SK-N-SH (cell line): ENCODE results near the gene ABHD12. TPM values are rescaled to one million over a fixed set of nuclear protein-coding genes. Genes with fewer than 3 reads are reported as not detected.

Experiments
- CTCF ChIA-PET: fragments of 300-600, 350-600 bp; formaldehyde crosslinking; extraction: SDS; loops from one replicate; lab custom pipeline; 2021; lab: Yijun Ruan, JAX
- POLR2A ChIA-PET: fragments of 350-600 bp; sonication (Branson Sonifier 250); formaldehyde crosslinking; extraction: SDS; loops from one replicate; lab custom pipeline; 2020; ENCODE audit warnings: antibody characterized with exemption, inconsistent platforms; lab: Yijun Ruan, JAX
- DNase-seq: peaks from one replicate; pipeline ENCODE4 v3.0.0; 2012
- H2AFZ ChIP-seq: fragments of 200-600 bp; sonication (generic); 2 replicates; pipeline ENCODE4 v1.8.1; 2016; ENCODE audit warnings: antibody characterized with exemption, mild to moderate bottlenecking, low read depth
- H3F3A ChIP-seq: fragments of 200-600 bp; sonication (generic); replicated peaks from 2 replicates; pipeline ENCODE3; 2016; ENCODE audit warnings: antibody characterized with exemption, mild to moderate bottlenecking; ENCODE audit not compliant: insufficient read depth
- H3K27ac ChIP-seq, 2 experiments: fragments of 200-500 bp in 1 of 2; fragments of 200-600 bp in 1 of 2; sonication (Bioruptor generic) in 1 of 2; sonication (generic), shearing (Covaris generic) in 1 of 2; 2 replicates each; pipeline versions ENCODE4 v1.5.1 to v1.6.1; 2014 to 2016; ENCODE audit warnings: low read depth in 2 of 2, inconsistent platforms in 1 of 2, low read length in 1 of 2, mild to moderate bottlenecking in 1 of 2, mixed read lengths in 1 of 2
- H3K27me3 ChIP-seq: fragments of 200-600 bp; sonication (generic), shearing (Covaris generic); 2 replicates; pipeline ENCODE4 v1.6.1; 2016; ENCODE audit warnings: mixed run types; ENCODE audit not compliant: insufficient read depth
- H3K36me3 ChIP-seq, 2 experiments: fragments of 200-500 bp in 1 of 2; fragments of 200-600 bp in 1 of 2; sonication (Bioruptor generic) in 1 of 2; sonication (generic) in 1 of 2; replicated peaks in 1 of 2; 2 replicates each; pipeline versions ENCODE3 to v1.5.1; 2014 to 2016; ENCODE audit warnings: low read length in 1 of 2, mild to moderate bottlenecking in 1 of 2; ENCODE audit not compliant: insufficient read depth in 2 of 2, control insufficient read depth in 1 of 2
- H3K4me1 ChIP-seq, 2 experiments: fragments of 200-500 bp in 1 of 2; fragments of 200-600 bp in 1 of 2; sonication (Bioruptor generic) in 1 of 2; sonication (generic), shearing (Covaris generic) in 1 of 2; 2 replicates each; pipeline versions ENCODE4 v1.5.1 to v1.6.1; 2014 to 2016; ENCODE audit warnings: low read depth in 1 of 2, low read length in 1 of 2, mixed run types in 1 of 2; ENCODE audit not compliant: insufficient read depth in 2 of 2, control insufficient read depth in 1 of 2
- H3K4me2 ChIP-seq: fragments of 200-600 bp; sonication (generic), shearing (Covaris generic); 2 replicates; pipeline ENCODE4 v1.6.1; 2017; ENCODE audit warnings: mixed run types
- H3K4me3 ChIP-seq, 2 experiments: fragments of 200-500 bp in 1 of 2; fragments of 200-600 bp in 1 of 2; sonication (Bioruptor generic) in 1 of 2; sonication (generic), shearing (Covaris generic) in 1 of 2; 2 replicates each; pipeline versions ENCODE4 v1.5.1 to v1.8.1; 2014 to 2016; ENCODE audit warnings: low read depth in 2 of 2, inconsistent platforms in 1 of 2, low read length in 1 of 2, mild to moderate bottlenecking in 1 of 2, mixed read lengths in 1 of 2, moderate library complexity in 1 of 2
- H3K79me2 ChIP-seq: fragments of 200-600 bp; sonication (generic); 2 replicates; pipeline ENCODE4 v1.8.1; 2017; ENCODE audit warnings: mild to moderate bottlenecking; ENCODE audit not compliant: insufficient read depth
- H3K9ac ChIP-seq: fragments of 200-600 bp; sonication (generic); 2 replicates; pipeline ENCODE4 v1.6.1; 2017; ENCODE audit warnings: mixed run types
- H3K9me2 ChIP-seq: fragments of 200-600 bp; sonication (generic); 2 replicates; pipeline ENCODE4 v1.6.1; 2017; ENCODE audit warnings: mixed run types
- H3K9me3 ChIP-seq: fragments of 200-600 bp; sonication (generic); 2 replicates; pipeline ENCODE4 v1.6.1; 2017; ENCODE audit warnings: mixed run types, mild to moderate bottlenecking, moderate library complexity
- H4K20me1 ChIP-seq: fragments of 200-600 bp; sonication (generic); 2 replicates; pipeline ENCODE4 v1.6.1; 2017; ENCODE audit warnings: mild to moderate bottlenecking, mixed run types; ENCODE audit not compliant: insufficient read depth
- CHD2 ChIP-seq: fragments of 150-350 bp; IDR thresholded peaks from 2 replicates; pipeline ENCODE4 v1.6.1; 2018; ENCODE audit warnings: low read length; ENCODE audit not compliant: partially characterized antibody
- ELF1 ChIP-seq: IDR thresholded peaks from 2 replicates; pipeline ENCODE4 v1.4.0; 2012
- EP300 ChIP-seq, 2 experiments: IDR thresholded peaks; 2 replicates each; pipeline versions ENCODE4 v1.4.0 to v1.6.1; 2012; ENCODE audit warnings: borderline replicate concordance in 1 of 2, low read depth in 1 of 2, low read length in 1 of 2
- EZH2phosphoT487 ChIP-seq: fragments of 200-600 bp; sonication (generic); IDR thresholded peaks from 2 replicates; pipeline ENCODE4 v1.6.1; 2017; ENCODE audit warnings: low read depth, mixed run types, mild to moderate bottlenecking, antibody characterized with exemption, moderate library complexity, borderline replicate concordance
- GABPA ChIP-seq: IDR thresholded peaks from 2 replicates; pipeline ENCODE4 v1.4.0; 2012; ENCODE audit warnings: low read depth, mild to moderate bottlenecking
- JUND ChIP-seq: IDR thresholded peaks from 2 replicates; pipeline ENCODE4 v1.4.0; 2012
- MEF2A ChIP-seq: IDR thresholded peaks from 2 replicates; pipeline ENCODE4 v1.4.0; 2012; ENCODE audit warnings: low read depth, borderline replicate concordance
- MXI1 ChIP-seq: IDR thresholded peaks from 2 replicates; pipeline ENCODE4 v1.6.1; 2012; ENCODE audit warnings: mild to moderate bottlenecking, low read depth, low read length, improper control_type of control experiment
- NFIC ChIP-seq: IDR thresholded peaks from 2 replicates; pipeline ENCODE4 v1.4.0; 2012; ENCODE audit warnings: borderline replicate concordance
- POLR2AphosphoS5 ChIP-seq: IDR thresholded peaks from 2 replicates; pipeline ENCODE4 v1.6.1; 2012; ENCODE audit warnings: low read depth, low read length
- RCOR1 ChIP-seq: fragments of 150-350 bp; IDR thresholded peaks from 2 replicates; pipeline ENCODE4 v1.6.1; 2017; ENCODE audit warnings: antibody characterized with exemption, low read length
- RFX5 ChIP-seq: IDR thresholded peaks from 2 replicates; pipeline ENCODE4 v1.6.1; 2012; ENCODE audit warnings: mild to moderate bottlenecking, improper control_type of control experiment, low read length
- RXRA ChIP-seq: IDR thresholded peaks from 2 replicates; pipeline ENCODE4 v1.4.0; 2012; ENCODE audit warnings: low read depth, mild to moderate bottlenecking, borderline replicate concordance
- SIN3A ChIP-seq: IDR thresholded peaks from 2 replicates; pipeline ENCODE4 v1.6.1; 2012; ENCODE audit warnings: low read depth, mild to moderate bottlenecking, low read length, moderate library complexity, borderline replicate concordance
- TCF12 ChIP-seq: IDR thresholded peaks from 2 replicates; pipeline ENCODE4 v1.4.0; 2012
- TEAD4 ChIP-seq: IDR thresholded peaks from 2 replicates; pipeline ENCODE4 v1.4.0; 2012; ENCODE audit warnings: mild to moderate bottlenecking, borderline replicate concordance; ENCODE audit not compliant: insufficient read depth
- USF1 ChIP-seq: IDR thresholded peaks from 2 replicates; pipeline ENCODE4 v1.4.0; 2012; ENCODE audit warnings: low read depth, borderline replicate concordance
- USF2 ChIP-seq: fragments of 150-350 bp; IDR thresholded peaks from 2 replicates; pipeline ENCODE4 v1.6.1; 2017; ENCODE audit warnings: antibody characterized with exemption, low read length, low read depth, borderline replicate concordance
- ZBTB33 ChIP-seq: IDR thresholded peaks from 2 replicates; pipeline ENCODE4 v1.4.0; 2012; ENCODE audit warnings: low read depth, borderline replicate concordance
- WGBS: methylation state at CpG from one replicate; pipeline ENCODE4 v1.1.6; 2017; ENCODE audit warnings: low lambda C conversion rate; 5-methylcytosine and 5-hydroxymethylcytosine counted together
- polyA plus RNA-seq, 3 experiments: library from polyadenylated mRNA; depleted of rRNA; stranded (reverse); fragments of >200 nt; gene quantifications; 2 replicates each; pipeline ENCODE4 v1.2.3, GENCODE V29; 2012
- TF ChIP-seq, protein P1 (sequence below): IDR thresholded peaks from 2 replicates; pipeline ENCODE4; 2012

The ABHD12 gene
- polyA plus RNA-seq, 1 of the 3 experiments (the other 2 are of a cell fraction), result 33.5 TPM

- no peak for TF ChIP-seq ZBTB33
- no peak for TF ChIP-seq TCF12
Measured at GRCh38 chr20:25259358-25259757, 131.3 kb downstream of the ABHD12 start (continued).

GRCh38 chr20:25258828-25259227 is 131.8 kb downstream of the ABHD12 start:
- Histone ChIP-seq H3K9me3 (no peaks in the 10 kb centered on the region), H3K4me1 (peaks cover 0 to 28% of the 10 kb centered on the region in 2 experiments; a peak in 2 of 4 replicates), H2AFZ (no peak overlapping the region), H3F3A (no peaks in the 10 kb centered on the region), H3K4me2 (no peak overlapping the region), H3K9me2 (no peaks in the 10 kb centered on the region), H3K27ac (no peak overlapping the region), H3K36me3 (peaks cover 15 to 33% of the 10 kb centered on the region in 2 experiments), H3K9ac (no peak overlapping the region), H3K27me3 (no peaks in the 10 kb centered on the region), H3K4me3 (no peak overlapping the region), H4K20me1 (peaks cover 54% of the 10 kb centered on the region), H3K79me2 (peaks cover 73% of the 10 kb centered on the region)
- DNase-seq, result no peak
- WGBS, result 81% methylated on average over 4 of the region's 4 CpGs
- TF ChIP-seq MXI1, result no peak
- TF ChIP-seq ELF1, result no peak
- TF ChIP-seq, protein P1, sequence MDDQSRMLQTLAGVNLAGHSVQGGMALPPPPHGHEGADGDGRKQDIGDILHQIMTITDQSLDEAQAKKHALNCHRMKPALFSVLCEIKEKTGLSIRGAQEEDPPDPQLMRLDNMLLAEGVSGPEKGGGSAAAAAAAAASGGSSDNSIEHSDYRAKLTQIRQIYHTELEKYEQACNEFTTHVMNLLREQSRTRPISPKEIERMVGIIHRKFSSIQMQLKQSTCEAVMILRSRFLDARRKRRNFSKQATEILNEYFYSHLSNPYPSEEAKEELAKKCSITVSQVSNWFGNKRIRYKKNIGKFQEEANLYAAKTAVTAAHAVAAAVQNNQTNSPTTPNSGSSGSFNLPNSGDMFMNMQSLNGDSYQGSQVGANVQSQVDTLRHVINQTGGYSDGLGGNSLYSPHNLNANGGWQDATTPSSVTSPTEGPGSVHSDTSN, result no peak
- TF ChIP-seq USF2, result no peak
- TF ChIP-seq GABPA, result no peak
- TF ChIP-seq USF1, result no peak
- TF ChIP-seq NFIC, result no peak
- no peak for TF ChIP-seq EZH2phosphoT487
- no peak for TF ChIP-seq TEAD4
- POLR2A ChIA-PET, result no interaction called here
- CTCF ChIA-PET, result interaction anchor here (1.6 kb wide), 1 partner anchor 12 kb away, joined by 4 read pairs; no protein-coding TSS in a partner anchor

GRCh38 chr20:25258476-25258805 is 132.2 kb downstream of the ABHD12 start:
- H3K27ac ChIP-seq, result no peak overlapping the region; a peak in 1 of 4 replicates
- no peaks in the 10 kb centered on the region for H3K9me3 ChIP-seq
- no peak overlapping the region for H2AFZ ChIP-seq
- no peaks in the 10 kb centered on the region for H3K9me2 ChIP-seq
- H3K4me1 ChIP-seq, result peaks cover 0 to 30% of the 10 kb centered on the region in 2 experiments; a peak in 2 of 4 replicates
- no peak overlapping the region for H3K4me2 ChIP-seq
- CTCF ChIA-PET, result interaction anchor here (1.6 to 2.2 kb wide), 2 partner anchors 11 to 36 kb away, joined by 4 to 10 read pairs; no protein-coding TSS in a partner anchor
- TF ChIP-seq TCF12 (no peak), MEF2A (no peak), MXI1 (no peak), RXRA (no peak), ELF1 (no peak), EP300 (IDR thresholded peaks at IDR 0.05; ENCODE audit: borderline replicate concordance in 1 of 2, low read depth in 1 of 2, low read length in 1 of 2) (no peak), RFX5 (no peak), SIN3A (no peak), EZH2phosphoT487 (no peak), RCOR1 (no peak), CHD2 (no peak), JUND (no peak), POLR2AphosphoS5 (no peak)
- TF ChIP-seq, protein P1, result no peak
- H3F3A ChIP-seq, result no peaks in the 10 kb centered on the region
- POLR2A ChIA-PET, result no interaction called here
- H3K4me3 ChIP-seq, result no peak overlapping the region
- H3K9ac ChIP-seq, result no peak overlapping the region
- H3K79me2 ChIP-seq, result peaks cover 73% of the 10 kb centered on the region
- H3K36me3 ChIP-seq, result peaks cover 15 to 32% of the 10 kb centered on the region in 2 experiments
- no peak for DNase-seq
- 84% methylated on average over 6 of the region's 8 CpGs for WGBS
- H3K27me3 ChIP-seq, result no peaks in the 10 kb centered on the region
- peaks cover 57% of the 10 kb centered on the region for H4K20me1 ChIP-seq
